Endodermal cell (in vitro differentiated cells): ENCODE data around the gene KCNQ1. TPM values are rescaled to one million over a fixed set of nuclear protein-coding genes. Genes with fewer than 3 reads are reported as not detected.

Experiments used
- DNase-seq: peaks from one replicate; pipeline ENCODE4 v3.0.0-alpha.2; 2017
- H3K27ac ChIP-seq: 2 replicates; pipeline ENCODE4 v1.5.1; 2013; ENCODE audit warnings: mild to moderate bottlenecking, low read depth, low read length, moderate library complexity
- H3K27me3 ChIP-seq: 2 replicates; pipeline ENCODE4 v1.6.1; 2013; ENCODE audit warnings: mild to moderate bottlenecking, low read length, moderate library complexity; ENCODE audit not compliant: insufficient read depth, control insufficient read depth, poor library complexity, severe bottlenecking
- H3K36me3 ChIP-seq: 2 replicates; pipeline ENCODE4 v1.7.0; 2013; ENCODE audit warnings: mild to moderate bottlenecking, low read length, moderate library complexity; ENCODE audit not compliant: control insufficient read depth, insufficient read depth
- H3K4me1 ChIP-seq: one replicate; pipeline ENCODE4 v1.7.0; 2013; ENCODE audit warnings: low read length; ENCODE audit not compliant: control insufficient read depth, insufficient read depth
- H3K4me3 ChIP-seq: 2 replicates; pipeline ENCODE4 v1.5.1; 2013; ENCODE audit warnings: mild to moderate bottlenecking, low read length, moderate library complexity
- H3K9ac ChIP-seq: 2 replicates; pipeline ENCODE4 v1.6.1; 2013; ENCODE audit warnings: mild to moderate bottlenecking, low read length, moderate library complexity; ENCODE audit not compliant: poor library complexity, severe bottlenecking; ENCODE audit errors: extremely low read depth
- H3K9me3 ChIP-seq: 2 replicates; pipeline ENCODE4 v1.6.1; 2013; ENCODE audit warnings: mild to moderate bottlenecking, low read length, moderate library complexity; ENCODE audit not compliant: control insufficient read depth
- H3K27ac Mint-ChIP-seq: 2 replicates; pipeline ENCODE4 v1.8.0; 2020; ENCODE audit warnings: mixed read lengths
- H3K27me3 Mint-ChIP-seq: 2 replicates; pipeline ENCODE4 v1.8.0; 2021; ENCODE audit warnings: mild to moderate bottlenecking, mixed read lengths; ENCODE audit not compliant: insufficient read depth
- H3K36me3 Mint-ChIP-seq: 2 replicates; pipeline ENCODE4 v1.8.0; 2020; ENCODE audit warnings: low read depth, mixed read lengths
- H3K4me1 Mint-ChIP-seq: 2 replicates; pipeline ENCODE4 v1.8.0; 2020; ENCODE audit warnings: mixed read lengths
- H3K4me3 Mint-ChIP-seq: 2 replicates; pipeline ENCODE4 v1.8.0; 2020; ENCODE audit warnings: mild to moderate bottlenecking, moderate library complexity, mixed read lengths
- H3K9me3 Mint-ChIP-seq: 2 replicates; pipeline ENCODE4 v1.8.0; 2020; ENCODE audit warnings: mild to moderate bottlenecking, mixed read lengths
- WGBS, 2 experiments: methylation state at CpG; one replicate each; pipeline versions ENCODE4 v1.1.5 to v1.1.7; 2013; ENCODE audit warnings: missing lambda C conversion rate in 2 of 2, mixed read lengths in 1 of 2; ENCODE audit not compliant: insufficient coverage in 1 of 2, insufficient read length in 1 of 2; 5-methylcytosine and 5-hydroxymethylcytosine counted together
- total RNA-seq, 2 donors: library from RNA; stranded (reverse); fragmentation: NEBNext Ultra II Directional in 1 of 2; extraction: Animal tissue kit (Norgen Biotek cat#: 25700) in 1 of 2; gene quantifications; 2 replicates in 1 of 2; 3 replicates in 1 of 2; pipeline ENCODE4 v1.2.1, GENCODE V29; 2021
- TF ChIP-seq, protein P1 (sequence below): fragments of 200-600 bp; sonication (generic); conservative IDR thresholded peaks from 2 replicates; pipeline ENCODE4 v1.5.0; 2021; ENCODE audit warnings: antibody characterized with exemption, mild to moderate bottlenecking

KCNQ1 gene
- total RNA-seq, 2 donors from 2014 or later = 1.8 to 3.5 TPM

DNA sequence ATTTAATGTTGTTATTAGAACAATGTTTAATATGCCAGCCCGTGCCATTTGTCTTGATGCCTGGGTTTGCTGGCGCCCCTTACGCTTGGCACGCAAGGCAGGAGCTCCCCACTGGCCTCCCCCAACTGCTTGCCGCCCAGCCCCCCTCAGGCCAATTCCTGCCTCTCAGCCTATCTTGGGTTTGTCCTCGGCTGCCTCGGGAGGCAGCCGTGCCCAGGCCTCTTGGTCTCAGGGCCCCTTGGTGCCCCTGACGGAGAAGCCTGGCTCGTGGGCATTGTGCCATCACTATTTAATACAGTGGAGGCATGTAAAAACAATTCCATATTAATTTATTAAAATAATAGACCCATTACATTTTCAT is 135.2 kb downstream of the KCNQ1 start:
- 89 to 91% methylated on average over 4 to 9 of the region's 10 CpGs for WGBS, 2 experiments
- no peaks in the 10 kb centered on the region for H3K36me3 ChIP-seq
- no peak overlapping the region for H3K9ac ChIP-seq
- H3K4me3 ChIP-seq = no peak overlapping the region
- peaks cover 7% of the 10 kb centered on the region for H3K4me1 ChIP-seq
- Mint-ChIP-seq H3K27ac (no peak overlapping the region), H3K36me3 (no peaks in the 10 kb centered on the region), H3K4me1 (peaks cover 6% of the 10 kb centered on the region), H3K27me3 (peaks cover 45% of the 10 kb centered on the region), H3K4me3 (no peak overlapping the region), H3K9me3 (no peaks in the 10 kb centered on the region)
- H3K9me3 ChIP-seq = no peaks in the 10 kb centered on the region
- TF ChIP-seq, protein P1, sequence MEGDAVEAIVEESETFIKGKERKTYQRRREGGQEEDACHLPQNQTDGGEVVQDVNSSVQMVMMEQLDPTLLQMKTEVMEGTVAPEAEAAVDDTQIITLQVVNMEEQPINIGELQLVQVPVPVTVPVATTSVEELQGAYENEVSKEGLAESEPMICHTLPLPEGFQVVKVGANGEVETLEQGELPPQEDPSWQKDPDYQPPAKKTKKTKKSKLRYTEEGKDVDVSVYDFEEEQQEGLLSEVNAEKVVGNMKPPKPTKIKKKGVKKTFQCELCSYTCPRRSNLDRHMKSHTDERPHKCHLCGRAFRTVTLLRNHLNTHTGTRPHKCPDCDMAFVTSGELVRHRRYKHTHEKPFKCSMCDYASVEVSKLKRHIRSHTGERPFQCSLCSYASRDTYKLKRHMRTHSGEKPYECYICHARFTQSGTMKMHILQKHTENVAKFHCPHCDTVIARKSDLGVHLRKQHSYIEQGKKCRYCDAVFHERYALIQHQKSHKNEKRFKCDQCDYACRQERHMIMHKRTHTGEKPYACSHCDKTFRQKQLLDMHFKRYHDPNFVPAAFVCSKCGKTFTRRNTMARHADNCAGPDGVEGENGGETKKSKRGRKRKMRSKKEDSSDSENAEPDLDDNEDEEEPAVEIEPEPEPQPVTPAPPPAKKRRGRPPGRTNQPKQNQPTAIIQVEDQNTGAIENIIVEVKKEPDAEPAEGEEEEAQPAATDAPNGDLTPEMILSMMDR = no peak
- DNase-seq = peak; percentile 41
- H3K27me3 ChIP-seq = peaks cover 12% of the 10 kb centered on the region
- no peak overlapping the region for H3K27ac ChIP-seq

DNA sequence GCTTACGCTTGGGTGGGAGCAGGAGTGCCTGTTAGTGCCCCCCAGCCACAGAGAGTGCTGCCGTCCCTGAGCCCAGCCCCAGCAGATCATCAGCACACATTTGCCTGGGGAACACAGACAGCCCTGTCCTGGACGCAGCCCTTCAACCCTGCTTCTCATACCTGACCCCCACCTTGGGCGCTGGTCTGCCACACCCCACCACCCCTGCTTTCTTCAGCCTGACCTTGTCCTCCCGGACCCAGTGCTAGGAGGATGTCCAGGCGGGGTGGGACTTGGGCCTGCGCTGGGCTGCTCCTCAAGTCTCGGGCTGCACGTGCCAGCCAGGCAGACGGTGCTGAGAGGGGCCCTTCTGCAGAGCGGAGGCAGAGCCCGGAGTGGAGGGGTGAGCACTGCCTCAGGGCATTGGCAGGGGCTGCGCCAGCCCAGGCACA is 135.8 kb downstream of the KCNQ1 start:
- no peak overlapping the region for H3K4me3 ChIP-seq
- 93 to 94% methylated on average over 3 to 13 of the region's 13 CpGs for WGBS, 2 experiments
- peak; percentile 36 for DNase-seq
- Mint-ChIP-seq H3K4me1 (peaks cover 6% of the 10 kb centered on the region), H3K4me3 (no peak overlapping the region), H3K36me3 (no peaks in the 10 kb centered on the region), H3K9me3 (no peaks in the 10 kb centered on the region), H3K27ac (no peak overlapping the region), H3K27me3 (peaks cover 48% of the 10 kb centered on the region)
- H3K27me3 ChIP-seq = peaks cover 12% of the 10 kb centered on the region
- H3K36me3 ChIP-seq = no peaks in the 10 kb centered on the region
- no peaks in the 10 kb centered on the region for H3K9me3 ChIP-seq
- peaks cover 7% of the 10 kb centered on the region for H3K4me1 ChIP-seq
- H3K27ac ChIP-seq = no peak overlapping the region
- TF ChIP-seq, protein P1 = no peak
- no peak overlapping the region for H3K9ac ChIP-seq

GRCh38 chr11:2581151-2581930 is 136.5 kb downstream of the KCNQ1 start:
- 94 to 96% methylated on average over 20 to 22 of the region's 22 CpGs for WGBS, 2 experiments
- H3K4me1 Mint-ChIP-seq = peaks cover 6% of the 10 kb centered on the region
- Histone ChIP-seq H3K9me3 (no peaks in the 10 kb centered on the region), H3K4me1 (peaks cover 7% of the 10 kb centered on the region), H3K9ac (no peak overlapping the region), H3K27me3 (peaks cover 12% of the 10 kb centered on the region), H3K4me3 (no peak overlapping the region), H3K36me3 (no peaks in the 10 kb centered on the region), H3K27ac (no peak overlapping the region)
- no peak overlapping the region for H3K4me3 Mint-ChIP-seq
- TF ChIP-seq, protein P1 = no peak
- H3K27ac Mint-ChIP-seq = no peak overlapping the region
- H3K36me3 Mint-ChIP-seq = no peaks in the 10 kb centered on the region
- peak; percentile 45 for DNase-seq
- peaks cover 46% of the 10 kb centered on the region for H3K27me3 Mint-ChIP-seq
- H3K9me3 Mint-ChIP-seq = no peaks in the 10 kb centered on the region
